RCC 7860 (cell line): Measurements from ENCODE around the gene CNGA1.
"Not testable (repeated sequence)": the region's sequence is repeated elsewhere in the genome, so short reads cannot be mapped to it uniquely, and the experiment has no call there.

Source experiments
- DNase-seq: peaks from one replicate; pipeline ENCODE4 v3.0.0-alpha.2; 2015; ENCODE audit warnings: low spot score
- FAIRE-seq: peaks from 2 replicates; lab custom pipeline; 2012; peaks lifted over from hg19 to GRCh38; lab: Jason Lieb, UNC

CNGA1 gene

DNA sequence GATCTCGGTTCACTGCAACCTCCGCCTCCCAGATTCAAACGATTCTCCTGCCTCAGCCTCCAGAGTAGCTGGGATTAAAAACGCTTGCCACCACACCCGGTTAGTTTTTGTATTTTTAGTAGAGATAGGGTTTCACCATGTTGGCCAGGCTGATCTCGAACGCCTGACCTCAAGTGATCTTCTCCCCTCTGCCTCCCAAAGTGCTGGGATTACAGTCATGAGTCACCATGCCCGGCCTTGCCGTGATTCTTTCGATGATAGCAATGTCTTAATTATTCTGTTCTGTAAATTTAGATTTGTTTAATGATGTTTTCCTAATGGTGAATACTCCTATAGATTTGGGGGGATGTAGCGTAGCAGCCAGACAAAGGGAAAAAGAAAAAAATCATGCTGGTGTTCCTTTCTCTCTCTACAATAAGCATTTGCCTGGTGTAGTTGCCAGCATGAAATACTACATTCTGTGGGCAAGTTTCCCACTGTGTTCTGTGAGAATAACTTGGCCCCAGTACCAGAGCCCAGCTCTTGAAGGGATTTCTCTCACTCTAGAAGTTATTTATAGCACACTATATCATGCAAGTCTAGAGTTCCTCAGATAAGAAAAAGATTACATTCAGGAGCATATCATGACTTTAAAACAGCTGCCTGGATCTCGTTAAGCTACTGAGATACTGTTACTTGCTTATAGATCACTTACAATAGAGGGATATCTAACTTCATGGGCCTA is 15.5 kb upstream of the CNGA1 start:
- FAIRE-seq (no peak), DNase-seq (no peak)

DNA sequence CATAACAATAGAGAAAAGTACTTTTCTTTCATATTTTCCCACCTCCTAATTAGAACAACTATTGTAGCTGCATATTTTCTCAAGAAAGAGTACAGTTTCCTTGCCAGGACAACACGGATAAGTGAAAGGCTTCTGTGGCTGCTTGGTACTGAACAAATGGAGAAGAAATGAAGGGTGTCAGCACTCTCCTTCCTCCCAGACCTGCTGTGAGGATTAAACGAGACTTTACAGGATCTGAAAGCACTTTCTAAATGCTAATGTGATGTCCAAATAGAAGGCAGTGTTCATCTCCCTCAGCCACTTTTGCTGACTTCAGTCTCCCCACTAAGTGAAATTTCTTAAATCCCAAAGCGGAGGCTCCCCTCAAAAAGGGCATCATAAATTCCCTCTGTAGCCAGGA is 14.0 kb upstream of the CNGA1 start:
- DNase-seq, result no peak

DNA sequence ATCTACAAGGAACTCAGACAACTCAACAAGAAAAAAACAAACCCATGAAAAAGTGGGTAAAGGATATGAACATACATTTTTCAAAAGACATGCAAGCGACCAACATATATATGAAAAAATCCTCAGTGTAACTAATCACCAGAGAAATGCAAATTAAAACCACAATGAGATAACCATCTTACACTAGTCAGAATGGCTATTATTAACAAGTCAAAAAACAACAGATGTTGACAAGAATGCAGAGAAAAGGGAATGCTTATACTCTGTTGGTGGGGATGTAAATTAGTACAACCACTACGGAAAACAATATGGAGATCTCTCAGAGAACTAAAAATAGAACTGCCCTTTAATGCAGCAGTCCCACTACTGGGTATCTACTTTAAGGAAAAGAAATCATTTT is 12.2 kb upstream of the CNGA1 start:
- FAIRE-seq (no peak), DNase-seq (no peak)

More for the DNA sequence above, 14.0 kb upstream of the CNGA1 start:
- no peak for FAIRE-seq

DNA sequence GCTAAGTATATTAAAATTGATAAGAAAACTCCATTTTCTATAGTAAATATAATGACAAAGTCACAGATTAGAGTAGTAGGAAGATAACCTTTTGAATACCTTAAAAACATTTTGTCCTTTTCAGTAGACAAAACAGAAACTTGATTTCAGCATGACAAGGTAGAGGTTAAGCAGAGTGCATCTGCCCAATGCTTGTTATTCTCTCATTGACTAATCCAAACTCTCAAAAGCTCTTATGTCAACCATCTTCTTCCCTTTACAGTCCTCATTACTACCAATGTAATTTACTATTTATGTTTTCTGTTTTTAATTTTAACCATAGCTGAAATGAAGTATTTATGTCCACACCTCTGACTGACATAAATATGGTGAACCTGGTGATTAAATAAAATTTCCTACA is 11.2 kb upstream of the CNGA1 start:
- FAIRE-seq, result no peak
- no peak for DNase-seq

DNA sequence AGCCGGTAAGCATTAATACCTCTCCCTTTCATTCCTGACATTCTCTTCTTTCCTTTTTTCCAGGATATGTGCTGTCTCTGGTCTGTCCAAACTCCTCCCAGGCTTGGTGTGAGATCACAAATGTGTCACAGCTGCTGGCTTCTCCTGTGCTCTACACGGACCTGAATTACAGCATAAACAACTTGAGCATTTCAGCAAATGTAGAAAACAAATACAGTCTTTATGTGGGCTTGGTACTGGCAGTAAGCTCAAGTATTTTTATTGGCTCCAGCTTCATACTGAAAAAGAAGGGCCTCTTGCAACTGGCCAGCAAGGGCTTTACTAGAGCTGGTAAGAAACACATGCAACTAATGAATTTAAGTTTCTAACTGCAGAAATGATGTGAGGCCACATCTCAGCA is 8.5 kb upstream of the CNGA1 start:
- FAIRE-seq, result no peak
- no peak for DNase-seq

DNA sequence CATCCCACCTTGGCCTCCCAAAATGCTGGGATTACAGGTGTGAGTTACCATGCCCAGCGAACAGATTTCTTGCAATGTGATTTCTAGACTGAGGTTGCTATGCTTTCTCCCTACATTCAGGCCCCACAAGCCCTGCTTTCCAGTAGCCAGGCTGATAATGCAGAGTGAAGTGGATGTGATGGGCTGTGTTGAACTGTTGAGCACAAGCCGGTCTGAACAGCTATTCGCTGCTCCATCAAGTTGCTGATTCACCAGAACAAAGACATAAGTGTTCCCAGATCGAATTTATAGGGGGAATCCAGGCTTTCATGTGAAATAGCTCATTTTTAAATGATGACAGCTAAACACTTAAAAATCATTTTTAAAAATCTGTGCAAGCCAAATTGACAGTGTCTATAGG is 8.0 kb upstream of the CNGA1 start:
- DNase-seq, result no peak
- FAIRE-seq, result no peak

DNA sequence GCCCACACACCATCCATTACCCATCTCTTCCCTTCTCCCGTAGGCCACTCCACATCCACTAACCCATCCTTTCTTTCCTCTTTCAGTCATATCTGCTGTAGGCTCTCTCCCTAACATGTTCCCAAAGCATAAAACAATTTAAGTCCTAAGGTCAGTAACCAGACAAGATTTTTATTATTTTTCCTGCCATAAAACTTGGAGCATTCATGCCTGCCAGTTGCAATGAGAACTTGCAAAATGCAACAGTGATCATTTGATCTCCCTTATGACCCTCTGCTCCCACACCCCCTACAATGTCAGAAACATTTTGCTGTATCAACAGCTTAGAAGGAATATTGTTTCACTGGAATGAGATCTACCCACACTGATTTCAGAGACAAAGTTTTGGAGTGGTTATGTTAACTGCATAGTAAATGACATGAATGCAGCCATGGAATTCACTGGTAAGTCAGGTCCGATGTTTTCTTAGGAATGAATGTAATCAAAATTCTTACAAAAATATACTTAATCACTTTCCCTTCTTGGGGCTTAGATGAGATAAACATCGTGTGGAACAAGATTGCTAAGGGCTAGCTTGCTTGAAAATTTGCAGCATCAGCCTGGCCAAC is 5.8 kb upstream of the CNGA1 start:
- no peak for DNase-seq
- no peak for FAIRE-seq

DNA sequence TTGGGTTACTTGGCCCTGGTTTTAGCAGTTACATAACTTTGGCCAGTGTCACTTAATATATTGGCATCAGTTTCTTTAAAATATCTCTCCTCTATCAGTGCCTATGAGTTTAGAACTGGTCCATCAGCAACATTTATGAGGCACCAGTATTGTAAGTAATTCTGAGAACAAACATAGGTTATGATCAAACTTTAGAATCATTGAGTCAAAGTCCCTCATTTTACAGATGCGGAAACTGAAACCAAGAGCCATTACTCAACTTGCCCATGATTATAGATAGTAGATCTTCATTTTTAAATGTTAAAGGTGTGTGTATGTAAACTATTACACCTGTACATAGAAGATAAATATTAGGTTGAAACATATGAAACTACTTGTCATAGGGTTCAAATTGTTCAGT is 4.6 kb upstream of the CNGA1 start:
- FAIRE-seq, result no peak

DNA sequence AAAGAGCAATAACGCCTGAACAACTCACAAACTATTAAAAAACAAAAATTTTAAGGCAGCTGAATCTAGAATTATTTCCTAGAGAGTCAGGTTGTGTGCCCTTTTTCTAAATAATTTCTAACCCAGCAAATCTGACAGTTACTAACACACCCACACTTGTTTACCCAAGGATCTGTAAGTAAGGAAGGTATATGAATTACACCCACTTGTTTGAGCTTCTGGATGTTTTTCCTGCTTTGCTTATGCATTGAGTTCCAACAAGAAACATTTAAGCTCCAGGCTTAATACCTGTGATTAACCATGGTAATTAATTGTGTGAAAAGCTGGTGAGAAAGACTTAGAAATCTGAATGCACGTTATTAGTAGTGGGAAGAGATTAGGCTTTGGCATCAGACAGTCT is 1.6 kb upstream of the CNGA1 start:
- DNase-seq, result no peak
- no peak for FAIRE-seq

More for the DNA sequence above, 4.6 kb upstream of the CNGA1 start:
- DNase-seq, result no peak

DNA sequence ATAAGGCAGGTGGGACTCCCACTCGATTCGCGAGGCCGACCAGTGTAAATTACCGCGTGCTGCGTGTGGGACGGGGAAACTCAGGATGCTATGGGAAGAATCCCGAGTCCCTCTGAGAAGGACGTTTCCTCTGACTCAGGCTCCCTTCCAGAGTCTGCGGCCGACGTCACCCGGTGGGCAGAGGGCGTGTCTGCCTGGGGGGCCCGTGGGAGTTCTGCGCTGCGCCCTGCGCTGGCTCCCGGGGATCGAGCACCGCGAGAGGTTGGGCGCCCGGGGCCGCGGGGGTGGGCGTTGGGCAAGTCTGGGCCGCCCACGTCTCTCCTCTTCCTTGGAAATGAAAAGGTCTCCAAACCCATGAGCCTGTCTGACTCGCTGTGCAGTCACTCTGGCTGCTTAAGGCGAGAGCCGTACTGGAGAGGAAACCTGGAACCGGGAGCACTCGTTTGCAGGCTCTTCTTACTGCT is 659 bp upstream of the CNGA1 start:
- FAIRE-seq, result no peak
- peak; percentile 33 for DNase-seq

DNA sequence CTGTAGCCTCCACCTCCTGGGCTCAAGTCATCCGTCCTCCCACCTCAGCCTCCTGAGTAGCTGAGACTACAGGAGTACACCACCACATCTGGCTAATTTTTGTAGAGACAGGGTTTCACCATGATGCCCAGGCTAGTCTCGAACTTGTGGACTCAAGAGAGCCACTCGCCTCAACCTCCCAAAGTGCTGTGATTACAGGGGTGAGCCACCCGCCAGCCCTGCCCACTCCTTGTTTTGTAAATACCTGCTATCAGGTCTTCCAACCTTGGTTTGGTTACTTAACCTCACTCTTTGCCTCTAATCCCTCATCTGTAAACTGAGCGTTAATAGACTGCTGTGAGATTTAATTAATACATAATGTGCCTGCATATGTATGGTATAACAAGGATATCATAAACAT is 803 bp downstream of the CNGA1 start:
- FAIRE-seq, result no peak
- no peak for DNase-seq

DNA sequence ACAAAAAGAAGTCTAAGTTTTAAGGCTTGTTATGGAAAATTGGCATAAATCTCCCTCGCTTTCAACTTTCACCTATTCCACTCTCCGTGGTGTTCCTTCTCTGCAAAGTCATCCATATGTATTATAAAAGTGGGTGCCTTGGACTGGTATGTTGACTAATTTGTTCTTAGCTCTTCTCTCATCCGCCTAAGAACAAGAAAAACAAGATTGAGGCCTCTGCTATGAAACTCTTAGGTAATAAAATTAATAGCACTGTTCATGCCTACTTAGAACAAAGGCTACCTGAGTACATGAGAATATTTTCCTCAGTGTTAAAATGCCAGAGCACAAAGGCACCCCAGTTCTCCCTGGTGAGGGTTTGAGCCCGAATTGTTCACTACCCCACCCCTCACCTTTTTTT is 1.3 kb downstream of the CNGA1 start:
- no peak for FAIRE-seq
- DNase-seq, result no peak

DNA sequence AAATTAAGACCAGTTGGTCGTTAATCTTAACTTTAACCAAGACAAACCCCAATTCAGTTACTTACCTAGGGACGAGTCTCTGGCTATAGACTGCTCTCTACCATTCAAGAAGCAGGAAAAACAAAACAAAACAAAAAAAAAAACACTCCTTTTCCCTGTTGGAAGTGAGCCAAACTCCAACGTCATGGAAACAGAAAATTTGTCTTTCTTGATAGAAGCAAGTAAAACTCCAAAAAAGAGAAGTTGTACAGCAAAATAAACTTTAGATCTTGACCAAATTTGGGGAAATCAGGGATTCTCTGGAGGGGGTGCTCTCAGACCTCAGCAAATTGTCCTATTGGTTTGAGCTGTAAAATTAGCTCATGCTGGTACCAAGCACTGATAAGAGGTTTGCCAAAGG is 3.7 kb downstream of the CNGA1 start:
- FAIRE-seq (no peak), DNase-seq (no peak)

DNA sequence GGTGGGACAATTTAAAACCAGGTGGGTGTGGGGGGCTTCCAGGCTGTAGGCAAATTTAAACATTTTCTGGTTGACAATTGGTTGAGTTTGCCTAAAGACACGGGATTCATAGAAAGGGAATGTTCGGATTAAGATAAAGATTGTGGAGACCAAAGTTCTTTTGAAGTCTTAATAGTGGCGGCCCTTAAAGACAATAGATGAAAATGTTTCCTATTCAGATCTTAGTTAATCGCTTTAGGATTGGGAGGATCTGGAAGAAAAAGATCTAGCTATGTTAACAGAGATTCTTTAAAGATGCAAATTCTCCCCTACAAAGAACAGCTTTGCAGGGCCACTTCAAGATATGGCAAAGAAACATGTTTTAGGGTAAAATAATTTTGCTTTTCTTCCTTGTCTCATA is 4.8 kb downstream of the CNGA1 start:
- FAIRE-seq, result no peak
- no peak for DNase-seq

DNA sequence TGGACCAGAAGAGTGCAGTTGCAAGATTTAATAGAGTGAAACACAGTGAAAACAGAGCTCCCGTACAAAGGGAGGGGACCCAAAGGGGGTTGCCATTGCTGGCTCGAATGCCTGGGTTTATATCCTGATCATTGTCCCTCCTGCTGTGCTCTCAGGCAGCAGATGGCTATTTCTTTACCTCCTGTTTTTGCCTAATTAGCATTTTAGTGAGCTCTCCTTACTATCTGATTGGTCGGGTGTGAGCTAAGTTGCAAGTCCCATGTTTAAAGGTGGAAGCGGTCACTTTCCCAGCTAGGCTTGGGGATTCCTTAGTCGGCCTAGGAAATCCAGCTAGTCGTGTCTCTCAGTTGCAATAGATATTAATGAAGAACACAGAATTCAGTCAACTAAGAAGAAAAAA is 5.6 kb downstream of the CNGA1 start:
- DNase-seq, FAIRE-seq: not testable (repeated sequence)

DNA sequence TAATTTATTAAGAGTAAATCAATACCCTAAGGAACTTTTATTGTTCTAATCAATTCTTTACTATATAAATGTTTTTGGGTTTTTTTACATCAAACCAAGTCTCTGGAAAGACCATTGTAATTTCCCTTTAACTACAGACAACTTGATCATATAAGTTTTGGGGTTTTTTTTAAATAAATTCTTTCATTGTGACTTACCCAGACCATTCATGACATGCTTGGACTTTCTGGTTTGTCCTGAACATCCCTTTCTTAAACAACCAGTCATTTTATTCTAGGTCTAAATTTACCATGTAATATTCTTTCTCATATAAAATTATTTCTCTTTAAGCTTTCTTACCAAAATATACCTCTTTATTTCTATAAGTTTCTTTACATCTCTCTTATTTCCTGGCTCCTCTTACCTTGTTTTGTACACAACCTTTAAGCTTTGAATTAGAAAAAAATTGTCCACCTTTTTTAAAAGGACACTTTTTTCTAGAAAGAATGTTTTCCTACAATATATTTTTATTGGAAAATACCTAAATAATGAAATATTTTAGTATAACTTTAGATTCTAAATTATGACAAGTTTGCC is 8.4 kb downstream of the CNGA1 start:
- FAIRE-seq (no peak), DNase-seq (peak; percentile 14)

DNA sequence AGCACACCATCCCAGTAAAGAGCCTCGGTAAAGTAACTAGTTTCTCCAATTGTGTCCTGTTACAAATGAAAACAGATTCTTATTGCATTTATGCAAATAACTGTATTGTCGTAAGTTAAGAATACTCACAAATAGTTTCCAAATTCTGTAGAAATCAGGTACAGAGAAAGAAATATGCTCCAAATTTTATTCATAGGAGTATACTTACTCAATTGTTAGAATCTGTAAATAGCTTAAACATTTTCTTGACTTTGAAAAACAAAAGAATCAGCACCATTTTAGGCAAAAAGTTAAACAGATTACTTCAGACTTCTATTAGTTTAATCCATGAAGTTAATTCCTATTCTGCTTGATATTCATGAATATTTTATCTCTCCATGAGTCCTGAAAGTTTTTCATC is 10.7 kb downstream of the CNGA1 start:
- FAIRE-seq, result no peak
- DNase-seq, result no peak

DNA sequence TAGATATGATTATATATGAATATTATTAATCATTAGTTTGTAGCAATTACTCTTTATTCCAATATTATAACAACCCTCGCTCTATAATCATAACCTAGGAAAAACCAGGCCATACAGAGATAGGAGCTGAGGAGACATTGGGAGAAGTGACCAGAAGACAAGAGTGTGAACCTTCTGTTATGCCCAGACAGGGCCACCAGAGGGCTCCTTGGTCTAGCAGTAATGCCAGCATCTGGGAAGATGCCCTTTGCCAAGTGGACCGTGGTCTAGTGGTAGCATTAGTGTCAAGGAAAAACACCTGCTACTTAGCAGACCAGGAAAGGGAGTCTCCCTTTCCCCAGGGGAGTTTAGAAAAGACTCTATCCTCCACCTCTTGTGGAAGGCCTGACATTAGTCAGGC is 12.9 kb downstream of the CNGA1 start:
- peak; percentile 16 for DNase-seq
- FAIRE-seq, result not testable (repeated sequence)

DNA sequence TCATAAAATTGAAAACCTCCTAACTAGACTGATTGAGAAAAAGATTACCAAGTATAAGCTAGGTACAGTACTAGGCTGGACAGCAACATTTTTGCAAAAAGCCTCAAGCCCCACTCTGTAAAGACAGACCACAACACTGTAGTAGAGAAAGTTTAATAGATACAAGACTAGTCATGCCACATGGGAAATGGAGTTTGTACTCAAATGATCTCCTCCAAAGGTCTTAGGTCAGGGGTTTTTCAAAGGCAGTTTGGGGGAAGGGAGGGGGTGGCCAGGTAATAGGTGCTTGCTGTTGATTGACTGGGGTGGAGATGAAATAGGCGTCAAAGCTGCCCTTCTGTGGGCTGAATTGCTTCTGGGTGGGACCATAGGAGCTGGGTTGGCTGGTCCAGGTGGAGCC is 14.2 kb downstream of the CNGA1 start:
- no peak for DNase-seq

DNA sequence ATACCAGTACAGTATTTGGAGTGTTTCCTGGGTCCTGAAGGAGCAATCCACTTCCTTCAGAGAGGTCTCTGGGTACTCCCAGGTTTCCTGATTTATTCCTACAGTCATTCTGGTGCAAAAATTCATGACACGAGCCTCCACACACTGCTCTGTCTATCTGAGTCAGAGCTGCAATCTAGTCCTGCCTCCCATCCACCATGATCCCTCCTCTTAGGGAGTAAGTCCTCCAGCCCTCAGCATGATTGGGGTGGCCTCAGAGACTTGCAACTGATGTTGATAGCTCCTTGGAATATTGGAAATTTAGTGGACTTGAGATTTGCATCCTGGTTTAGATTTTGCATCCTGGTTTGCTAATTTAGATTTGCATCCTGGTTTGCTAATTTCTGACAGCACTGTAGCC is 20.5 kb downstream of the CNGA1 start:
- no peak for FAIRE-seq
- DNase-seq, result no peak

More for the DNA sequence above, 14.2 kb downstream of the CNGA1 start:
- FAIRE-seq, result no peak

DNA sequence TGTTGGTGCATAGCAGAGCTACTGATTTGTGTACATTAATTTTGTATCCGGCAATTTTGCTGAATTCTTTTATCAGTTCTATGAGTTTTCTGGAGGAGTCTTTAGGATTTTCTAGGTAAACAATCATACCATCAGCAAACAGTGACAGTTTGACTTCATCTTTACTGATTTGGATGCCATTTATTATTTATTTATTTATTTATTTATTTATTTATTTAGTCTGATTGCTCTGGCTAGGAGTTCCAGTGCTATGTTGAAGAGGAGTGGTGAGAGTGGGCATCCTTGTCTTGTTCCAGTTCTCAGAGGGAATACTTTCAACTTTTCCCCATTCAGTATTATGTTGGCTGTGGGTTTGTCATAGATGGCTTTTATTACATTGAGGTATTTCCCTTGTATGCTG is 24.0 kb downstream of the CNGA1 start:
- FAIRE-seq, DNase-seq: not testable (repeated sequence)

DNA sequence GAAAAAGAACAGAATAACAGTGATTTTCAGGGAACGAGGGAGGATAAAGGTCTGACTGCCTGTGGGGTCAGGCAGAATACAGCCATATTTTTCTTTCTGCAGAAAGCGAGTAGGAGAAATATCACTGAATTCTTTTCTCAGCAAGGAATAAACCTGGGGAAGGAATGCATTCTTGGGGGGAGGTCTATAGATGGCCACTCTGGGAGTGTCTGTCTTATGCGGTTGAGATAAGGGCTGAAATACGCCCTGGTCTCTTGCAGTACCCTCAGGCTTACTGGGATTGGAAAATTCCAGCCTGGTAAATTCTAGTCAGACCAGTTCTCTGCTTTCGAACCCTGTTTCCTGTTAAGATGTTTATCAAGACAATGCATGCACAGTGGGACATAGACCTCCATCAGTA is 26.3 kb downstream of the CNGA1 start:
- FAIRE-seq (no peak), DNase-seq (no peak)
